Inflammatory macrophage treated with lipopolysaccharide for 4 hours (primary cell): ENCODE measurements around the gene TPR.

Experiments used
- DNase-seq: peaks from one replicate; pipeline ENCODE4 v3.0.0-alpha.2; 2020

The TPR gene

GRCh38 chr1:186283374-186283773 is 91.7 kb downstream of the TPR start:
- DNase-seq: no peak

GRCh38 chr1:186282466-186282865 is 92.6 kb downstream of the TPR start:
- no peak for DNase-seq

- no peak for DNase-seq
These were observed 99.2 kb downstream of the TPR start for GRCh38 chr1:186275822-186276221.

- DNase-seq: peak; percentile 31
These were observed 102.6 kb downstream of the TPR start for GRCh38 chr1:186272486-186272885.

- no peak for DNase-seq
These were observed 104.0 kb downstream of the TPR start for GRCh38 chr1:186271032-186271431.
